ENCODE results near the gene TRIM41.
A peak's percentile ranks its signal among the peaks of the same experiment; 100 is the strongest.

Gene TRIM41

DNA sequence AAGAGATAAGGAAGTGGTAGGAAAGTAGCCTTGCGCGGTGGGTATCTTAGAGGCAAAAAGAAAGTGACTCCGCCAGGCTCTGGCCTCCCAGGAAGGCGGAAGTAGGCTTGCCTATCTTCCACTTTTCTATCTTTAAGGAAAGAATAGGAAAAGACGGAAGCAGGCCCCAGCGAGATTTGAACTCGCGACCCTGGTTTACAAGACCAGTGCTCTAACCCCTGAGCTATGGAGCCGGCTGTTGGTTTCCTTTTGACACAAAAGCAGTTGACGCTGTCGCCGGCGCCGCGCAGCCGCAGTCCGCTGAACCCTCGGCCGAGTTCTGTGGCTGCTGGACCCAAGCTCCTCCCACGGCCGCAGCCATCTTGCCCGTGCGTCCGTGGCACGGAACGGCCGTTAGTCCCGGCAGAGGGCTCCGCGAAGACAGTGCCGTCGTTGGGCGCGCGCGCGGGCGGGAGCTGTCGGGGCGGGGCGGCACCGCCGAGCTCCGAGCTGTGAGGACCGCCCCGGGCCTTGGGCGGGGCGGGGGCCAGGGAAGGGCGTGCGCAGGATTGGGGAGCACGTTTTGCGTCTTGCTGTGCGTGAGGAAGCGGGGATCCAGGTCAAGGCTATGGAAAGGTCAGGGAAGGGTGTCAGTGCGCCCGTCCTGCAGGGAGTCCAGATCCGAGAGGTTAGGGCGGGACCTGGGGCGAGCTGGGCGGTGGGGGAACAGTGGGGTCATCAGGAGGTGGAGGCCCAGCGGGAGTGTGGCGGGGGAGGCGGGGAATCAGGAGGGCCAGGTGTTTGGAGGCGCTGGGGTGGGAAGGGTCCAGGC, 31.4 kb upstream of the TRIM41 start (continued):
- TF ChIP-seq KLF8 (tag by site-specific recombination; IDR thresholded peaks at IDR 0.05) = peak; percentile 19
- TF ChIP-seq, protein P1, sequence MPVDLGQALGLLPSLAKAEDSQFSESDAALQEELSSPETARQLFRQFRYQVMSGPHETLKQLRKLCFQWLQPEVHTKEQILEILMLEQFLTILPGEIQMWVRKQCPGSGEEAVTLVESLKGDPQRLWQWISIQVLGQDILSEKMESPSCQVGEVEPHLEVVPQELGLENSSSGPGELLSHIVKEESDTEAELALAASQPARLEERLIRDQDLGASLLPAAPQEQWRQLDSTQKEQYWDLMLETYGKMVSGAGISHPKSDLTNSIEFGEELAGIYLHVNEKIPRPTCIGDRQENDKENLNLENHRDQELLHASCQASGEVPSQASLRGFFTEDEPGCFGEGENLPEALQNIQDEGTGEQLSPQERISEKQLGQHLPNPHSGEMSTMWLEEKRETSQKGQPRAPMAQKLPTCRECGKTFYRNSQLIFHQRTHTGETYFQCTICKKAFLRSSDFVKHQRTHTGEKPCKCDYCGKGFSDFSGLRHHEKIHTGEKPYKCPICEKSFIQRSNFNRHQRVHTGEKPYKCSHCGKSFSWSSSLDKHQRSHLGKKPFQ (tag by site-specific recombination; IDR thresholded peaks at IDR 0.05) = no peak
- peak; percentile 19; the same call in 1 of the 2 replicates for TF ChIP-seq ZNF76 (tag by site-specific recombination; IDR thresholded peaks at IDR 0.05; ENCODE audit: borderline replicate concordance, low read depth)
- TF ChIP-seq, protein P2, sequence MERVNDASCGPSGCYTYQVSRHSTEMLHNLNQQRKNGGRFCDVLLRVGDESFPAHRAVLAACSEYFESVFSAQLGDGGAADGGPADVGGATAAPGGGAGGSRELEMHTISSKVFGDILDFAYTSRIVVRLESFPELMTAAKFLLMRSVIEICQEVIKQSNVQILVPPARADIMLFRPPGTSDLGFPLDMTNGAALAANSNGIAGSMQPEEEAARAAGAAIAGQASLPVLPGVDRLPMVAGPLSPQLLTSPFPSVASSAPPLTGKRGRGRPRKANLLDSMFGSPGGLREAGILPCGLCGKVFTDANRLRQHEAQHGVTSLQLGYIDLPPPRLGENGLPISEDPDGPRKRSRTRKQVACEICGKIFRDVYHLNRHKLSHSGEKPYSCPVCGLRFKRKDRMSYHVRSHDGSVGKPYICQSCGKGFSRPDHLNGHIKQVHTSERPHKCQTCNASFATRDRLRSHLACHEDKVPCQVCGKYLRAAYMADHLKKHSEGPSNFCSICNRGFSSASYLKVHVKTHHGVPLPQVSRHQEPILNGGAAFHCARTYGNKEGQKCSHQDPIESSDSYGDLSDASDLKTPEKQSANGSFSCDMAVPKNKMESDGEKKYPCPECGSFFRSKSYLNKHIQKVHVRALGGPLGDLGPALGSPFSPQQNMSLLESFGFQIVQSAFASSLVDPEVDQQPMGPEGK (tag by site-specific recombination; IDR thresholded peaks at IDR 0.05) = peak; percentile 31
- no peak for TF ChIP-seq ZNF585B (tag by site-specific recombination; IDR thresholded peaks at IDR 0.05)
- TF ChIP-seq, protein P3, sequence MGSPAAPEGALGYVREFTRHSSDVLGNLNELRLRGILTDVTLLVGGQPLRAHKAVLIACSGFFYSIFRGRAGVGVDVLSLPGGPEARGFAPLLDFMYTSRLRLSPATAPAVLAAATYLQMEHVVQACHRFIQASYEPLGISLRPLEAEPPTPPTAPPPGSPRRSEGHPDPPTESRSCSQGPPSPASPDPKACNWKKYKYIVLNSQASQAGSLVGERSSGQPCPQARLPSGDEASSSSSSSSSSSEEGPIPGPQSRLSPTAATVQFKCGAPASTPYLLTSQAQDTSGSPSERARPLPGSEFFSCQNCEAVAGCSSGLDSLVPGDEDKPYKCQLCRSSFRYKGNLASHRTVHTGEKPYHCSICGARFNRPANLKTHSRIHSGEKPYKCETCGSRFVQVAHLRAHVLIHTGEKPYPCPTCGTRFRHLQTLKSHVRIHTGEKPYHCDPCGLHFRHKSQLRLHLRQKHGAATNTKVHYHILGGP (tag by site-specific recombination; IDR thresholded peaks at IDR 0.05) = no peak
- TF ChIP-seq MEIS1 (CRISPR knock-in tag; IDR thresholded peaks at IDR 0.05; ENCODE audit: borderline replicate concordance) = no peak
- TF ChIP-seq, protein P4, sequence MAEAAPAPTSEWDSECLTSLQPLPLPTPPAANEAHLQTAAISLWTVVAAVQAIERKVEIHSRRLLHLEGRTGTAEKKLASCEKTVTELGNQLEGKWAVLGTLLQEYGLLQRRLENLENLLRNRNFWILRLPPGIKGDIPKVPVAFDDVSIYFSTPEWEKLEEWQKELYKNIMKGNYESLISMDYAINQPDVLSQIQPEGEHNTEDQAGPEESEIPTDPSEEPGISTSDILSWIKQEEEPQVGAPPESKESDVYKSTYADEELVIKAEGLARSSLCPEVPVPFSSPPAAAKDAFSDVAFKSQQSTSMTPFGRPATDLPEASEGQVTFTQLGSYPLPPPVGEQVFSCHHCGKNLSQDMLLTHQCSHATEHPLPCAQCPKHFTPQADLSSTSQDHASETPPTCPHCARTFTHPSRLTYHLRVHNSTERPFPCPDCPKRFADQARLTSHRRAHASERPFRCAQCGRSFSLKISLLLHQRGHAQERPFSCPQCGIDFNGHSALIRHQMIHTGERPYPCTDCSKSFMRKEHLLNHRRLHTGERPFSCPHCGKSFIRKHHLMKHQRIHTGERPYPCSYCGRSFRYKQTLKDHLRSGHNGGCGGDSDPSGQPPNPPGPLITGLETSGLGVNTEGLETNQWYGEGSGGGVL (tag by site-specific recombination; IDR thresholded peaks at IDR 0.05) = peak; percentile 70
- TF ChIP-seq ZNF837 (tag by site-specific recombination; IDR thresholded peaks at IDR 0.05) = no peak
- 0 out of 2 replicates have a peak, but pooled peaks have one; percentile 32 for TF ChIP-seq ZNF37A (tag by site-specific recombination; IDR thresholded peaks at IDR 0.05)
- TF ChIP-seq, protein P5, sequence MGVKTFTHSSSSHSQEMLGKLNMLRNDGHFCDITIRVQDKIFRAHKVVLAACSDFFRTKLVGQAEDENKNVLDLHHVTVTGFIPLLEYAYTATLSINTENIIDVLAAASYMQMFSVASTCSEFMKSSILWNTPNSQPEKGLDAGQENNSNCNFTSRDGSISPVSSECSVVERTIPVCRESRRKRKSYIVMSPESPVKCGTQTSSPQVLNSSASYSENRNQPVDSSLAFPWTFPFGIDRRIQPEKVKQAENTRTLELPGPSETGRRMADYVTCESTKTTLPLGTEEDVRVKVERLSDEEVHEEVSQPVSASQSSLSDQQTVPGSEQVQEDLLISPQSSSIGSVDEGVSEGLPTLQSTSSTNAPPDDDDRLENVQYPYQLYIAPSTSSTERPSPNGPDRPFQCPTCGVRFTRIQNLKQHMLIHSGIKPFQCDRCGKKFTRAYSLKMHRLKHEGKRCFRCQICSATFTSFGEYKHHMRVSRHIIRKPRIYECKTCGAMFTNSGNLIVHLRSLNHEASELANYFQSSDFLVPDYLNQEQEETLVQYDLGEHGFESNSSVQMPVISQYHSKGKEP (tag by site-specific recombination; IDR thresholded peaks at IDR 0.05) = peak; percentile 76
- no peak for TF ChIP-seq ZNF404 (tag by site-specific recombination; IDR thresholded peaks at IDR 0.05)
- TF ChIP-seq ZNF530 (tag by site-specific recombination; IDR thresholded peaks at IDR 0.05; ENCODE audit: low read depth) = no peak
- peak; percentile 81; the same call in 1 of the 2 replicates for TF ChIP-seq YY1 (tag by site-specific recombination; IDR thresholded peaks at IDR 0.05)
- peak; percentile 69 for TF ChIP-seq GLIS1 (tag by site-specific recombination; IDR thresholded peaks at IDR 0.05)
- peak; percentile 43 for TF ChIP-seq ZIC2 (tag by site-specific recombination; IDR thresholded peaks at IDR 0.05)
- TF ChIP-seq EGR2 (tag by site-specific recombination; IDR thresholded peaks at IDR 0.05; ENCODE audit: low read depth) = peak; percentile 21; the same call in 1 of the 2 replicates
- TF ChIP-seq ZXDB (tag by site-specific recombination; IDR thresholded peaks at IDR 0.05) = peak; percentile 81
- peak; percentile 87 for TF ChIP-seq SP3 (tag by site-specific recombination; IDR thresholded peaks at IDR 0.05)
- TF ChIP-seq, protein P6, sequence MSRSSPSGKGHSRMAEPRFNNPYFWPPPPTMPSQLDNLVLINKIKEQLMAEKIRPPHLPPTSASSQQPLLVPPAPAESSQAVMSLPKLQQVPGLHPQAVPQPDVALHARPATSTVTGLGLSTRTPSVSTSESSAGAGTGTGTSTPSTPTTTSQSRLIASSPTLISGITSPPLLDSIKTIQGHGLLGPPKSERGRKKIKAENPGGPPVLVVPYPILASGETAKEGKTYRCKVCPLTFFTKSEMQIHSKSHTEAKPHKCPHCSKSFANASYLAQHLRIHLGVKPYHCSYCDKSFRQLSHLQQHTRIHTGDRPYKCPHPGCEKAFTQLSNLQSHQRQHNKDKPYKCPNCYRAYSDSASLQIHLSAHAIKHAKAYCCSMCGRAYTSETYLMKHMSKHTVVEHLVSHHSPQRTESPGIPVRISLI (tag by site-specific recombination; IDR thresholded peaks at IDR 0.05) = no peak
- no peak for TF ChIP-seq ZNF677 (tag by site-specific recombination; IDR thresholded peaks at IDR 0.05)
- TF ChIP-seq, protein P7, sequence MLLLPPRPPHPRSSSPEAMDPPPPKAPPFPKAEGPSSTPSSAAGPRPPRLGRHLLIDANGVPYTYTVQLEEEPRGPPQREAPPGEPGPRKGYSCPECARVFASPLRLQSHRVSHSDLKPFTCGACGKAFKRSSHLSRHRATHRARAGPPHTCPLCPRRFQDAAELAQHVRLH (tag by site-specific recombination; IDR thresholded peaks at IDR 0.05) = no peak; the same call in 1 of the 2 replicates
- no peak for TF ChIP-seq ZNF777 (tag by site-specific recombination; IDR thresholded peaks at IDR 0.05; ENCODE audit: borderline replicate concordance)
- no peak for TF ChIP-seq ZNF792 (tag by site-specific recombination; IDR thresholded peaks at IDR 0.05)
- peak; percentile 76 for TF ChIP-seq ZBTB17 (tag by site-specific recombination; IDR thresholded peaks at IDR 0.05)
